Measurements from ENCODE around the gene C11orf91.
"Not testable (repeated sequence)": the region's sequence is repeated elsewhere in the genome, so short reads cannot be mapped to it uniquely, and the experiment has no call there.

Gene C11orf91

DNA sequence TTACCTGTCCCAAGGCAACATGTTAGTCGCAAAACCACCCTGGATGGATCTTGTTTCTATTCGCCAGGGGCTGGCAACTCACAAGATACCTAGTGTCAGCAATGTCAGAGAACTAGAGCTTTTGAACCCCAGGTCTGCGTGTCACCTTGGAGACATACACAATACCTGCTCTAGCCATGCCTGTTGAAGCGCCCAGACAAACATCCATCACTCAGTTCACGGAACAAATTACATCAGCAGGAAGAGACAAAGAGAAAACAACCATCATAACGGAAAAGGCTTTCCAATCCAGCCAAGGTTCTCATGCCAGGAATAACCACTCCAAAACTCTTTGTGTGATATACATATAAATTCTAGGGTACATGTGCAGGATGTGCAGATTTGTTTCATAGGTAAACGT lies 33.4 kb upstream of the C11orf91 start:
- no peaks in the 10 kb centered on the region for H3K9me3 ChIP-seq (ENCODE audit: insufficient read depth, low read depth, low read length)
- peak overlapping the region; percentile 92 for H3K4me3 ChIP-seq (ENCODE audit: low read length, poor library complexity, severe bottlenecking)
- no peaks in the 10 kb centered on the region for H3K9me2 ChIP-seq (replicated peaks; ENCODE audit: low read depth, low read length)
- peak overlapping the region; percentile 74 for H3K9ac ChIP-seq (ENCODE audit: low read depth, low read length, poor library complexity, severe bottlenecking)
- H3K27me3 ChIP-seq (ENCODE audit: insufficient read depth, low read length, poor library complexity, severe bottlenecking), result no peaks in the 10 kb centered on the region
- TF ChIP-seq, protein P1, sequence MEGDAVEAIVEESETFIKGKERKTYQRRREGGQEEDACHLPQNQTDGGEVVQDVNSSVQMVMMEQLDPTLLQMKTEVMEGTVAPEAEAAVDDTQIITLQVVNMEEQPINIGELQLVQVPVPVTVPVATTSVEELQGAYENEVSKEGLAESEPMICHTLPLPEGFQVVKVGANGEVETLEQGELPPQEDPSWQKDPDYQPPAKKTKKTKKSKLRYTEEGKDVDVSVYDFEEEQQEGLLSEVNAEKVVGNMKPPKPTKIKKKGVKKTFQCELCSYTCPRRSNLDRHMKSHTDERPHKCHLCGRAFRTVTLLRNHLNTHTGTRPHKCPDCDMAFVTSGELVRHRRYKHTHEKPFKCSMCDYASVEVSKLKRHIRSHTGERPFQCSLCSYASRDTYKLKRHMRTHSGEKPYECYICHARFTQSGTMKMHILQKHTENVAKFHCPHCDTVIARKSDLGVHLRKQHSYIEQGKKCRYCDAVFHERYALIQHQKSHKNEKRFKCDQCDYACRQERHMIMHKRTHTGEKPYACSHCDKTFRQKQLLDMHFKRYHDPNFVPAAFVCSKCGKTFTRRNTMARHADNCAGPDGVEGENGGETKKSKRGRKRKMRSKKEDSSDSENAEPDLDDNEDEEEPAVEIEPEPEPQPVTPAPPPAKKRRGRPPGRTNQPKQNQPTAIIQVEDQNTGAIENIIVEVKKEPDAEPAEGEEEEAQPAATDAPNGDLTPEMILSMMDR (conservative IDR thresholded peaks at IDR 0.05; ENCODE audit: low read length), result no peak
- TF ChIP-seq EZH2phosphoT487 (IDR thresholded peaks at IDR 0.05; ENCODE audit: borderline replicate concordance), result no peak
- peaks cover 64% of the 10 kb centered on the region for H3K79me2 ChIP-seq (ENCODE audit: insufficient read depth, low read length)
- H3K36me3 ChIP-seq (ENCODE audit: insufficient read depth, low read length), result no peaks in the 10 kb centered on the region
- no peak overlapping the region for H2AFZ ChIP-seq (ENCODE audit: low read length)
- no peaks in the 10 kb centered on the region for H3F3A ChIP-seq (ENCODE audit: low read depth)
- H4K20me1 ChIP-seq (ENCODE audit: insufficient read depth, low read length, poor library complexity, severe bottlenecking), result peaks cover 10% of the 10 kb centered on the region
- H3K4me1 ChIP-seq (ENCODE audit: insufficient read depth, low read length, poor library complexity, severe bottlenecking), result peaks cover 47% of the 10 kb centered on the region
- H3K4me2 ChIP-seq (ENCODE audit: low read depth, low read length, poor library complexity, severe bottlenecking), result peak overlapping the region; percentile 82

DNA sequence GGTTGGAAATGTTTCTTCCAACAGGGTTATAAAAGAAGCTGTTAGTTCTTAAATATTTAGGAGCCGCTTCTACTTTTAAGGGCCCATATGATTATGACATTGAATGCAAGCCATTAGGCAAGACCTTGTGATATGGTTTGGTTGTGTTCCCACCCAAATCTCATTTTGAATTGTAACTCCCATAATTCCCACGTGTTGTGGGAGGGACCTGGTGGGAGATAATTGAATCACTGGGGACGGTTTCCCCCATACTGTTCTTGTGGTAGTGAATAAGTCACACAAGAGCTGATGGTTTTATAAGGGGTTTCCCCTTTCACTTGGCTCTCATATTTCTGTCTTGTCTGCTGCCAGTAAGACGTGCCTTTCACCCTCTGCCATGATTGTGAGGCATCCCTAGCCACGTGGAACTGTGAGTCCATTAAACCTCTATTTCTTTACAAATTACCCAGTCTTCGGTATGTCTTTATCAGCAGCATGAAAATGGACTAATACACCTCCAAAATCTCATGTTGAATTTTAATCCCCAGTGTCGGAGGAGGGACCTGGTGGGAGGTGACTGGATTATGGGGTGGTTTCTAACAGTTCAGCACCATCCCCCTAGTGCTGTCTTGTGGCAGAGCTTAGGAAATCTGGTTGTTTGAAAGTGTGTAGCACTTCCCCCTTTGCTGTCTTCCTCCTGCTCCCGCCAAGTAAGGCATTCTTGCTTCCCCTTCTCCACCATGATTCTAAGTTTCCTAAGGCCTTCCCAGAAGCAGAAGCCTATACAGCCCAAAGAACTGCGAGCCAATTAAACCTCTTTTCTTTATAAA lies 31.3 kb upstream of the C11orf91 start:
- Histone ChIP-seq H4K20me1 (ENCODE audit: insufficient read depth, low read length, poor library complexity, severe bottlenecking) (peaks cover 10% of the 10 kb centered on the region), H3F3A (ENCODE audit: low read depth) (no peaks in the 10 kb centered on the region), H3K9me2 (replicated peaks; ENCODE audit: low read depth, low read length) (no peaks in the 10 kb centered on the region), H2AFZ (ENCODE audit: low read length) (no peak overlapping the region), H3K36me3 (ENCODE audit: insufficient read depth, low read length) (no peaks in the 10 kb centered on the region), H3K27me3 (ENCODE audit: insufficient read depth, low read length, poor library complexity, severe bottlenecking) (no peaks in the 10 kb centered on the region), H3K9me3 (ENCODE audit: insufficient read depth, low read depth, low read length) (no peaks in the 10 kb centered on the region), H3K79me2 (ENCODE audit: insufficient read depth, low read length) (peaks cover 68% of the 10 kb centered on the region), H3K4me1 (ENCODE audit: insufficient read depth, low read length, poor library complexity, severe bottlenecking) (peaks cover 47% of the 10 kb centered on the region), H3K4me3 (ENCODE audit: low read length, poor library complexity, severe bottlenecking) (peak overlapping the region; percentile 26), H3K9ac (ENCODE audit: low read depth, low read length, poor library complexity, severe bottlenecking) (no peak overlapping the region), H3K4me2 (ENCODE audit: low read depth, low read length, poor library complexity, severe bottlenecking) (peak overlapping the region; percentile 63)
- TF ChIP-seq, protein P1 (conservative IDR thresholded peaks at IDR 0.05; ENCODE audit: low read length), result no peak
- TF ChIP-seq EZH2phosphoT487 (IDR thresholded peaks at IDR 0.05; ENCODE audit: borderline replicate concordance), result no peak

DNA sequence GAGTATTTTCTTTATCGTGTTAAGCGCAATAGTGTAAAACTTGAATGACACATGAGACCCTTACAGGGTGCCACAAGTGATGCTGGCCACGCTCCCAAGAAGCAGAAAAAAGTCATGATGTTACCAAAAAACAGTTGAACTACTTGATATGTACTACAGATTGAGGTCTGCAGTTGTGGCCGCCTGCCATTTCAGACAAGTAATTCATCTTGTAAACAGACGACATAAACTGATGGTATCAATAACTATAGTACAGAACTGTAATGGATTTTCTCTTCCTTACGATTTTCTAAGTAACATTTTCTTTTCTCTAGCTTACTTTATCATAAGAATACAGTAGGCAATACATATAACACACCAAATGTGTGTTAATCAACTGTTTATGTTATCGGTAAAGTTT lies 30.1 kb upstream of the C11orf91 start:
- Histone ChIP-seq H3K4me1 (ENCODE audit: insufficient read depth, low read length, poor library complexity, severe bottlenecking) (peaks cover 47% of the 10 kb centered on the region), H3K27me3 (ENCODE audit: insufficient read depth, low read length, poor library complexity, severe bottlenecking) (no peaks in the 10 kb centered on the region), H3K79me2 (ENCODE audit: insufficient read depth, low read length) (peaks cover 69% of the 10 kb centered on the region), H3K9me3 (ENCODE audit: insufficient read depth, low read depth, low read length) (no peaks in the 10 kb centered on the region), H3K9ac (ENCODE audit: low read depth, low read length, poor library complexity, severe bottlenecking) (no peak overlapping the region), H3K36me3 (ENCODE audit: insufficient read depth, low read length) (no peaks in the 10 kb centered on the region), H3K4me3 (ENCODE audit: low read length, poor library complexity, severe bottlenecking) (no peak overlapping the region), H3K4me2 (ENCODE audit: low read depth, low read length, poor library complexity, severe bottlenecking) (peak overlapping the region; percentile 43), H3F3A (ENCODE audit: low read depth) (no peaks in the 10 kb centered on the region), H2AFZ (ENCODE audit: low read length) (no peak overlapping the region), H4K20me1 (ENCODE audit: insufficient read depth, low read length, poor library complexity, severe bottlenecking) (peaks cover 10% of the 10 kb centered on the region), H3K9me2 (replicated peaks; ENCODE audit: low read depth, low read length) (no peaks in the 10 kb centered on the region)
- TF ChIP-seq, protein P1 (conservative IDR thresholded peaks at IDR 0.05; ENCODE audit: low read length), result no peak
- TF ChIP-seq EZH2phosphoT487 (IDR thresholded peaks at IDR 0.05; ENCODE audit: borderline replicate concordance), result no peak

DNA sequence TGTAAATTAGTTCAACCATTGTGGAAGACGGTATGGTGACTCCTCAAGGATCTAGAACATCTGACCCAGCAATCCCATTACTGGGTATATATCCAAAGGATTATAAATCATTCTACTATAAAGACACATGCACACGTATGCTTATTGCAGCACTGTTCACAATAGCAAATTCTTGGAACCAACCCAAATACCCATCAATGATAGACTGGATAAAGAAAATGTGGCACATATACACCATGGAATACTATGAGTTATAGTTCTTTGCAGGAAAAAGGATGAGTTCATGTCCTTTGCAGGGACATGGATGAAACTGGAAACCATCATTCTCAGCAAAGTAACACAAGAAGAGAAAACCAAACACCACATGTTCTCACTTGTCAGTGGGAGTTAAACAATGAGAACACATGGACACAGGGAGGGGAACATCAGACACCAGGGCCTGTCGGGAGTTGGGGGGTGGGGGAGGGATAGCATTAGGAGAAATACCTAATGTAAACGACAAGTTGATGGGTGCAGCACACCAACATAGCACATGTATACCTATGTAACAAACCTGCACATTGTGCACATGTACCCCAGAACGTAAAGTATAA lies 28.5 kb upstream of the C11orf91 start:
- not testable (repeated sequence) for H3K4me2 ChIP-seq (ENCODE audit: low read depth, low read length, poor library complexity, severe bottlenecking); H3K36me3 ChIP-seq (ENCODE audit: insufficient read depth, low read length); H3K27me3 ChIP-seq (ENCODE audit: insufficient read depth, low read length, poor library complexity, severe bottlenecking); H3F3A ChIP-seq (ENCODE audit: low read depth); H3K9ac ChIP-seq (ENCODE audit: low read depth, low read length, poor library complexity, severe bottlenecking); H3K9me2 ChIP-seq (replicated peaks; ENCODE audit: low read depth, low read length); H2AFZ ChIP-seq (ENCODE audit: low read length); H3K9me3 ChIP-seq (ENCODE audit: insufficient read depth, low read depth, low read length); H3K4me3 ChIP-seq (ENCODE audit: low read length, poor library complexity, severe bottlenecking)
- H3K4me1 ChIP-seq (ENCODE audit: insufficient read depth, low read length, poor library complexity, severe bottlenecking), result peaks cover 54% of the 10 kb centered on the region
- peaks cover 70% of the 10 kb centered on the region for H3K79me2 ChIP-seq (ENCODE audit: insufficient read depth, low read length)
- peaks cover 17% of the 10 kb centered on the region for H4K20me1 ChIP-seq (ENCODE audit: insufficient read depth, low read length, poor library complexity, severe bottlenecking)

DNA sequence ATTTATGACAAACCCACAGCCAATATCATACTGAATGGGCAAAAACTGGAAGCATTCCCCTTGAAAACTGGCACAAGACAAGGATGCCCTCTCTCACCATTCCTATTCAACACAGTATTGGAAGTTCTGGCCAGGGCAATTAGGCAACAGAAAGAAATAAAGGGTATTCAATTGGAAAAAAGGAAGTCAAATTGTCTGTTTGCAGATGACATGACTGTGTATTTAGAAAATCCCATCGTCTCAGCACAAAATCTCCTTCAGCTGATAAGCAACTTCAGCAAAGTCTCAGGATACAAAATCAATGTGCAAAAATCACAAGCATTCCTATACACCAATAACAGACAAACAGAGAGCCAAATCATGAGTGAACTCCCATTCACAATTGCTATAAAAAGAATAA lies 26.9 kb upstream of the C11orf91 start:
- H3K4me2 ChIP-seq (ENCODE audit: low read depth, low read length, poor library complexity, severe bottlenecking); H3K9ac ChIP-seq (ENCODE audit: low read depth, low read length, poor library complexity, severe bottlenecking); H3F3A ChIP-seq (ENCODE audit: low read depth); H3K4me3 ChIP-seq (ENCODE audit: low read length, poor library complexity, severe bottlenecking); H3K9me3 ChIP-seq (ENCODE audit: insufficient read depth, low read depth, low read length); H3K9me2 ChIP-seq (replicated peaks; ENCODE audit: low read depth, low read length); H3K27me3 ChIP-seq (ENCODE audit: insufficient read depth, low read length, poor library complexity, severe bottlenecking); H2AFZ ChIP-seq (ENCODE audit: low read length); H3K36me3 ChIP-seq (ENCODE audit: insufficient read depth, low read length): not testable (repeated sequence)
- Histone ChIP-seq H3K79me2 (ENCODE audit: insufficient read depth, low read length) (peaks cover 71% of the 10 kb centered on the region), H3K4me1 (ENCODE audit: insufficient read depth, low read length, poor library complexity, severe bottlenecking) (peaks cover 54% of the 10 kb centered on the region), H4K20me1 (ENCODE audit: insufficient read depth, low read length, poor library complexity, severe bottlenecking) (peaks cover 22% of the 10 kb centered on the region)

Data from Loucy (cell line).